HepG2 (cell line): ENCODE measurements around the gene ELP5. TPM values are rescaled to one million over a fixed set of nuclear protein-coding genes. Genes with fewer than 3 reads are reported as not detected.

Source experiments
- HMG20A ChIP-seq: IDR thresholded peaks from 2 replicates; pipeline ENCODE4 v1.6.1; 2016; ENCODE audit warnings: borderline replicate concordance
- HNF4A ChIP-seq: sonication (generic); formaldehyde crosslinking; IDR thresholded peaks from 2 replicates; pipeline ENCODE4 v1.4.0; 2020; ENCODE audit warnings: missing genetic modification reagents
- JDP2 ChIP-seq: sonication (generic); formaldehyde crosslinking; IDR thresholded peaks from 2 replicates; pipeline ENCODE4 v1.8.1; 2022; ENCODE audit warnings: missing genetic modification reagents, borderline replicate concordance
- PHF8 ChIP-seq: sonication (generic); formaldehyde crosslinking; IDR thresholded peaks from 2 replicates; pipeline ENCODE4 v1.5.0; 2020; ENCODE audit warnings: missing genetic modification reagents
- SALL2 ChIP-seq: sonication (generic); formaldehyde crosslinking; IDR thresholded peaks from 2 replicates; pipeline ENCODE4 v1.8.1; 2023; ENCODE audit warnings: mild to moderate bottlenecking, missing genetic modification reagents, inconsistent platforms
- SAP130 ChIP-seq: IDR thresholded peaks from 2 replicates; pipeline ENCODE4 v1.6.1; 2016; ENCODE audit warnings: low read depth
- U2AF2 ChIP-seq: fragments of 200-400 bp; formaldehyde crosslinking; IDR thresholded peaks from 2 replicates; pipeline ENCODE4 v1.6.1; 2017; ENCODE audit warnings: low read depth, mild to moderate bottlenecking, low read length
- ZC3H13 ChIP-seq: sonication (generic); formaldehyde crosslinking; IDR thresholded peaks from 2 replicates; pipeline ENCODE4 v1.8.1; 2023; ENCODE audit warnings: mild to moderate bottlenecking, missing genetic modification reagents, moderate library complexity
- ZFP36L1 ChIP-seq: sonication (generic); formaldehyde crosslinking; IDR thresholded peaks from 2 replicates; pipeline ENCODE4 v1.8.0; 2022; ENCODE audit warnings: mild to moderate bottlenecking, missing genetic modification reagents, moderate library complexity
- ZFP90 ChIP-seq: sonication (generic); formaldehyde crosslinking; IDR thresholded peaks from 2 replicates; pipeline ENCODE4 v1.8.0; 2022; ENCODE audit warnings: missing genetic modification reagents, mild to moderate bottlenecking, inconsistent platforms, borderline replicate concordance
- ZNF44 ChIP-seq: sonication (generic); formaldehyde crosslinking; IDR thresholded peaks from 2 replicates; pipeline ENCODE4 v1.5.1; 2020; ENCODE audit warnings: mild to moderate bottlenecking, missing genetic modification reagents
- ZNF670 ChIP-seq: sonication (generic); formaldehyde crosslinking; IDR thresholded peaks from 2 replicates; pipeline ENCODE4 v1.8.0; 2022; ENCODE audit warnings: mild to moderate bottlenecking, missing genetic modification reagents, borderline replicate concordance
- ZZZ3 ChIP-seq: sonication (generic); formaldehyde crosslinking; IDR thresholded peaks from 2 replicates; pipeline ENCODE4 v1.4.0; 2020; ENCODE audit warnings: missing genetic modification reagents, mild to moderate bottlenecking, borderline replicate concordance
- polyA plus RNA-seq, 8 experiments: library from polyadenylated mRNA; depleted of rRNA in 3 of 8; stranded (reverse) in 7 of 8; unstranded in 1 of 8; fragments of >200 nt; fragmentation: Illumina TruSeq in 4 of 8; extraction: Trizol in 4 of 8; gene quantifications; 2 replicates each; pipeline versions ENCODE4 v1.2.1 to v1.2.3, GENCODE V29; 2011 to 2016; ENCODE audit warnings: low read depth in 4 of 8, missing spikeins in 1 of 8, mixed read lengths in 1 of 8; ENCODE audit not compliant: insufficient read depth in 1 of 8
- total RNA-seq, 5 experiments: library from RNA; depleted of rRNA; stranded (reverse); fragments of >200 nt; fragmentation: Illumina TruSeq; extraction: Trizol; gene quantifications; 2 replicates each; pipeline ENCODE4 v1.2.3, GENCODE V29; 2016; ENCODE audit warnings: low read depth in 1 of 5
- TF ChIP-seq, protein P1 (sequence below): IDR thresholded peaks from 2 replicates; pipeline ENCODE4 v1.6.1; 2018; ENCODE audit warnings: missing genetic modification reagents, mild to moderate bottlenecking, missing compliant biosample characterization
- TF ChIP-seq, protein P2 (sequence below), 2 experiments: sonication (generic) in 1 of 2; formaldehyde crosslinking in 1 of 2; IDR thresholded peaks; 2 replicates each; pipeline versions ENCODE4 v1.4.0 to v1.6.1; 2016 to 2020; ENCODE audit warnings: borderline replicate concordance in 1 of 2, low read depth in 1 of 2, mild to moderate bottlenecking in 1 of 2, missing genetic modification reagents in 1 of 2
- TF ChIP-seq, protein P3 (sequence below): sonication (generic); formaldehyde crosslinking; IDR thresholded peaks from 2 replicates; pipeline ENCODE4 v1.4.0; 2020; ENCODE audit warnings: missing genetic modification reagents; ENCODE audit errors: not compliant biosample characterization
- TF ChIP-seq, protein P4 (sequence below): sonication (generic); formaldehyde crosslinking; IDR thresholded peaks from 2 replicates; pipeline ENCODE4 v1.8.0; 2022; ENCODE audit warnings: missing genetic modification reagents, mild to moderate bottlenecking, borderline replicate concordance
- TF ChIP-seq, protein P5 (sequence below): sonication (generic); formaldehyde crosslinking; IDR thresholded peaks from 2 replicates; pipeline ENCODE4 v1.9.0; 2021; ENCODE audit warnings: missing genetic modification reagents, borderline replicate concordance
- TF ChIP-seq, protein P6 (sequence below): sonication (generic); formaldehyde crosslinking; IDR thresholded peaks from 2 replicates; pipeline ENCODE4 v1.4.0; 2020; ENCODE audit warnings: missing genetic modification reagents

The ELP5 gene
- total and polyA plus RNA-seq, 2 of the 13 experiments (the other 11 are each of a cell fraction or from before 2014, with no cell fraction given): 67.6 to 69.8 TPM

DNA sequence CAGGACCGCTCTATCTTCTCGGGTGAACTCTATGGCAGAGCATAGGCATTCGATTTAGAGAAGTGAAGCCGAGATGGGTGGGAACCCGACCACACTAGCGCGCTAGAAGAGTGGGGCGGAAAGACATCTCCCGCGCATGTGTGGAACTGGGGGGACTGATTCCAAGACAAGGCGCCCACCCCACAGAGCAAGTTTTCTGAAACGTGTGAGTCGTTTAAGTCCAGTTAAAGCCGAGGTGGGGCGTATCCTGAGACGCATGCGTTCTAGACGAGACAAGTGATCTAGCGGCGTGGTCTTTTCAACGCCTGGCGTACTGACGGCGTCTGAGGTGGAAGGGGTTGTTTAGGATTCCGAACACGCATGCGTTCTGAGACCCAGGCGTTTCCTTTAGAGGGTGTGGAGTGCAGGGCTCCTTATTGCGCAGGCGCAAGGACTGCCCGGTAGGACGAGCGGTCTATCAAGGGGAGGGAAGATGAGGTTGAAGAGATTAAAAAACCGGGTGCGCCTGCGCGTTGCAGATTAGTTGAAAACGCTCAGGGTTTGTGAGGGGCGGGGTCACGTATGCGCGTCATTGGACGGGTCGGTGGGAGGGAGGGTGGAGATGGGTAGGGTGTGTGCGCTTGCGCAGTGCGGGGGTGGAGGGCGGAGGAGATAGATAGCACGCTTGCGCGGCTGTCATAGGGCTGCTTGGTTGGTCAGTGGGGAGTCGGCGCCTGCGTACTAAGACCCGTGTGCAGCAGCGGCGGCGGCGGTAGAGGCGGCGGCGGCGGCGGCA is 55.1 kb downstream of the ELP5 start, which contains the start of gene EIF5A (continued):
- TF ChIP-seq, protein P1, sequence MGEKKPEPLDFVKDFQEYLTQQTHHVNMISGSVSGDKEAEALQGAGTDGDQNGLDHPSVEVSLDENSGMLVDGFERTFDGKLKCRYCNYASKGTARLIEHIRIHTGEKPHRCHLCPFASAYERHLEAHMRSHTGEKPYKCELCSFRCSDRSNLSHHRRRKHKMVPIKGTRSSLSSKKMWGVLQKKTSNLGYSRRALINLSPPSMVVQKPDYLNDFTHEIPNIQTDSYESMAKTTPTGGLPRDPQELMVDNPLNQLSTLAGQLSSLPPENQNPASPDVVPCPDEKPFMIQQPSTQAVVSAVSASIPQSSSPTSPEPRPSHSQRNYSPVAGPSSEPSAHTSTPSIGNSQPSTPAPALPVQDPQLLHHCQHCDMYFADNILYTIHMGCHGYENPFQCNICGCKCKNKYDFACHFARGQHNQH (CRISPR knock-in tag): no peak
- TF ChIP-seq JDP2: no peak
- TF ChIP-seq ZFP36L1 (CRISPR knock-in tag): no peak
- TF ChIP-seq, protein P2, sequence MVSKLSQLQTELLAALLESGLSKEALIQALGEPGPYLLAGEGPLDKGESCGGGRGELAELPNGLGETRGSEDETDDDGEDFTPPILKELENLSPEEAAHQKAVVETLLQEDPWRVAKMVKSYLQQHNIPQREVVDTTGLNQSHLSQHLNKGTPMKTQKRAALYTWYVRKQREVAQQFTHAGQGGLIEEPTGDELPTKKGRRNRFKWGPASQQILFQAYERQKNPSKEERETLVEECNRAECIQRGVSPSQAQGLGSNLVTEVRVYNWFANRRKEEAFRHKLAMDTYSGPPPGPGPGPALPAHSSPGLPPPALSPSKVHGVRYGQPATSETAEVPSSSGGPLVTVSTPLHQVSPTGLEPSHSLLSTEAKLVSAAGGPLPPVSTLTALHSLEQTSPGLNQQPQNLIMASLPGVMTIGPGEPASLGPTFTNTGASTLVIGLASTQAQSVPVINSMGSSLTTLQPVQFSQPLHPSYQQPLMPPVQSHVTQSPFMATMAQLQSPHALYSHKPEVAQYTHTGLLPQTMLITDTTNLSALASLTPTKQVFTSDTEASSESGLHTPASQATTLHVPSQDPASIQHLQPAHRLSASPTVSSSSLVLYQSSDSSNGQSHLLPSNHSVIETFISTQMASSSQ (IDR thresholded peaks at IDR 0.05; ENCODE audit: low read depth): 0 out of 2 replicates have a peak, but pooled peaks have one; percentile 9
- TF ChIP-seq, protein P2 (CRISPR knock-in tag; IDR thresholded peaks at IDR 0.05; ENCODE audit: borderline replicate concordance): peak; percentile 24; the same call in 1 of the 2 replicates
- TF ChIP-seq, protein P3, sequence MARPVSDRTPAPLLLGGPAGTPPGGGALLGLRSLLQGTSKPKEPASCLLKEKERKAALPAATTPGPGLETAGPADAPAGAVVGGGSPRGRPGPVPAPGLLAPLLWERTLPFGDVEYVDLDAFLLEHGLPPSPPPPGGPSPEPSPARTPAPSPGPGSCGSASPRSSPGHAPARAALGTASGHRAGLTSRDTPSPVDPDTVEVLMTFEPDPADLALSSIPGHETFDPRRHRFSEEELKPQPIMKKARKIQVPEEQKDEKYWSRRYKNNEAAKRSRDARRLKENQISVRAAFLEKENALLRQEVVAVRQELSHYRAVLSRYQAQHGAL: no peak
- TF ChIP-seq PHF8: peak; percentile 54
- TF ChIP-seq, protein P4, sequence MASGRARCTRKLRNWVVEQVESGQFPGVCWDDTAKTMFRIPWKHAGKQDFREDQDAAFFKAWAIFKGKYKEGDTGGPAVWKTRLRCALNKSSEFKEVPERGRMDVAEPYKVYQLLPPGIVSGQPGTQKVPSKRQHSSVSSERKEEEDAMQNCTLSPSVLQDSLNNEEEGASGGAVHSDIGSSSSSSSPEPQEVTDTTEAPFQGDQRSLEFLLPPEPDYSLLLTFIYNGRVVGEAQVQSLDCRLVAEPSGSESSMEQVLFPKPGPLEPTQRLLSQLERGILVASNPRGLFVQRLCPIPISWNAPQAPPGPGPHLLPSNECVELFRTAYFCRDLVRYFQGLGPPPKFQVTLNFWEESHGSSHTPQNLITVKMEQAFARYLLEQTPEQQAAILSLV (CRISPR knock-in tag): no peak
- TF ChIP-seq HNF4A: no peak
- TF ChIP-seq ZNF44: peak; percentile 44; the same call in 1 of the 2 replicates
- TF ChIP-seq ZC3H13: no peak
- TF ChIP-seq, protein P5, sequence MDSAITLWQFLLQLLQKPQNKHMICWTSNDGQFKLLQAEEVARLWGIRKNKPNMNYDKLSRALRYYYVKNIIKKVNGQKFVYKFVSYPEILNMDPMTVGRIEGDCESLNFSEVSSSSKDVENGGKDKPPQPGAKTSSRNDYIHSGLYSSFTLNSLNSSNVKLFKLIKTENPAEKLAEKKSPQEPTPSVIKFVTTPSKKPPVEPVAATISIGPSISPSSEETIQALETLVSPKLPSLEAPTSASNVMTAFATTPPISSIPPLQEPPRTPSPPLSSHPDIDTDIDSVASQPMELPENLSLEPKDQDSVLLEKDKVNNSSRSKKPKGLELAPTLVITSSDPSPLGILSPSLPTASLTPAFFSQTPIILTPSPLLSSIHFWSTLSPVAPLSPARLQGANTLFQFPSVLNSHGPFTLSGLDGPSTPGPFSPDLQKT (CRISPR knock-in tag): no peak
- peak; percentile 13; the same call in 1 of the 2 replicates for TF ChIP-seq SALL2 (CRISPR knock-in tag)
- no peak for TF ChIP-seq U2AF2
- peak; percentile 39; the same call in 1 of the 2 replicates for TF ChIP-seq ZFP90 (CRISPR knock-in tag)
- TF ChIP-seq ZZZ3 (CRISPR knock-in tag): no peak
- no peak for TF ChIP-seq ZNF670
- TF ChIP-seq SAP130: peak; percentile 84
- TF ChIP-seq, protein P6, sequence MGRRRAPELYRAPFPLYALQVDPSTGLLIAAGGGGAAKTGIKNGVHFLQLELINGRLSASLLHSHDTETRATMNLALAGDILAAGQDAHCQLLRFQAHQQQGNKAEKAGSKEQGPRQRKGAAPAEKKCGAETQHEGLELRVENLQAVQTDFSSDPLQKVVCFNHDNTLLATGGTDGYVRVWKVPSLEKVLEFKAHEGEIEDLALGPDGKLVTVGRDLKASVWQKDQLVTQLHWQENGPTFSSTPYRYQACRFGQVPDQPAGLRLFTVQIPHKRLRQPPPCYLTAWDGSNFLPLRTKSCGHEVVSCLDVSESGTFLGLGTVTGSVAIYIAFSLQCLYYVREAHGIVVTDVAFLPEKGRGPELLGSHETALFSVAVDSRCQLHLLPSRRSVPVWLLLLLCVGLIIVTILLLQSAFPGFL (CRISPR knock-in tag): no peak
- TF ChIP-seq HMG20A (CRISPR knock-in tag): no peak
